Uterus (tissue), 4 donors: ENCODE measurements around the gene MAML2. TPM values are rescaled to one million over a fixed set of nuclear protein-coding genes. Genes with fewer than 3 reads are reported as not detected.

Source experiments
- DNase-seq, 2 donors: peaks; one replicate each; pipeline ENCODE4 v3.0.0-alpha.2; 2019 to 2020
- H3K27ac ChIP-seq, 2 donors: fragments of 200-600 bp; sonication (generic); 1 replicate in 1 of 2; 2 replicates in 1 of 2; pipeline ENCODE4 v1.5.1; 2016 to 2018
- H3K27me3 ChIP-seq, 2 donors: fragments of 200-600 bp; sonication (generic); one replicate each; pipeline ENCODE4 v1.5.1; 2018 to 2019; ENCODE audit warnings: control low read depth in 1 of 2
- H3K36me3 ChIP-seq, 2 donors: fragments of 200-600 bp; sonication (generic); one replicate each; pipeline ENCODE4 v1.5.1; 2019; ENCODE audit warnings: control low read depth in 1 of 2
- H3K4me1 ChIP-seq, 2 donors: fragments of 200-600 bp; sonication (generic); one replicate each; pipeline ENCODE4 v1.5.1; 2018 to 2019; ENCODE audit warnings: control low read depth in 1 of 2
- H3K4me3 ChIP-seq, 2 donors: fragments of 200-600 bp; sonication (generic); 1 replicate in 1 of 2; 2 replicates in 1 of 2; pipeline ENCODE4 v1.5.1; 2018 to 2019; ENCODE audit warnings: mild to moderate bottlenecking in 1 of 2
- H3K9me3 ChIP-seq, 2 donors: fragments of 200-600 bp; sonication (generic); one replicate each; pipeline ENCODE4 v1.5.1; 2019; ENCODE audit warnings: control low read depth in 1 of 2
- POLR2A ChIP-seq, 2 donors: fragments of 450-650 bp; IDR thresholded peaks; one replicate each; pipeline ENCODE4 v1.6.1; 2016; ENCODE audit warnings: antibody characterized with exemption in 2 of 2, mild to moderate bottlenecking in 1 of 2, moderate library complexity in 1 of 2
- intact Hi-C: fragments of 100-400 bp; cut with DNase I; formaldehyde crosslinking; loops from one replicate; pipeline ENCODE4 v1.15.1; 2023; ENCODE audit warnings: low total_unique reads
- total RNA-seq, 4 donors: library from RNA; depleted of rRNA in 3 of 4; stranded (reverse); fragments of >200 nt in 3 of 4; gene quantifications; one replicate each; pipeline versions ENCODE4 v1.1.0 to v1.2.4, GENCODE V29; 2014 to 2023
- TF ChIP-seq, protein P1 (sequence below), 4 experiments: fragments of 200-600 bp in 2 of 4; fragments of 450-650 bp in 2 of 4; sonication (generic) in 2 of 4; IDR thresholded peaks; one replicate each; pipeline ENCODE4 v1.5.1; 2016 to 2019; ENCODE audit warnings: antibody characterized with exemption in 4 of 4, mild to moderate bottlenecking in 2 of 4, moderate library complexity in 1 of 4
- donor health status: DM: yes; HTN: yes; CAD: no.

Gene MAML2
- total RNA-seq, 4 donors from 2014 or later, result 8.2 to 35.9 (median 19.8) TPM

DNA sequence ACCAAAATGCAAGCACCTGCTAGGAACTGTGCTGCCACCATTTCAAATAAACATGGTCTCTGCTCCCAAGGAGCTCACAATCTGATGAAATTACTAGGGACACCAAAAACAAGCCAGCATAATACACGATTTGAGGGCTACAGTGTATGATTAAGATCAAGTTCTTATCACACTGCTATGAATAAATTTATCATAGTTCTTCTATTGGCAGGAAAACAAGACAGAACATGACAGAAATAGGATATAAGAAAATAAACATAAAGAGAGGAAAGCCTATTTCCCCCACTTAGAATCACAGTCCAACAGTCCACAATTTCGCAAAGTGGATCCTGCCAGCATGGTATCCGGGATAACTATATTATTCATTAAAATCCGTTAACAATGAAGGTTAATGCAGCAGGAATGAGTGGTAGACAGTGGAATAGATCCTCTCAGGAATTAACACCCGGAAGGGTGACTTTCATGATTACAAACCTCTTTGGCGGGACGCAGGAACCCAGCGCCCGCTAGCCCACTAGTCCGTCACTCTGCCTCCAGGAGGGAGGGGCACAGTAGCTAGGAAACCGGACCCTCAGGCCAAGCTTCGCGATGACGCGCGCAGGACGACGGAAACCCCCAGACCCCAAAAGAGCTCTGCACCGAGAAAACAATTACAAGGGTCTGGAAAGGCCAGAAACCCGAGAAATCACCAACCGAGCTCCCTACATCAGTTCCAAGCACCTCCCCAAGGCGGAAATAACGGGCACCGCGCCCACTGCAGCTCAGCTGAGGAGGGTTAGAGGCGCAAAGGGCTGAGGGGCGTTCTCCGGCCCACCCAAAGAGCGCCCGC, 46.1 kb upstream of the MAML2 start:
- no peaks in the 10 kb centered on the region for H3K36me3 ChIP-seq
- intact Hi-C loops, result no loop called here
- no peak for TF ChIP-seq POLR2A (IDR thresholded peaks at IDR 0.05)
- TF ChIP-seq, protein P1, sequence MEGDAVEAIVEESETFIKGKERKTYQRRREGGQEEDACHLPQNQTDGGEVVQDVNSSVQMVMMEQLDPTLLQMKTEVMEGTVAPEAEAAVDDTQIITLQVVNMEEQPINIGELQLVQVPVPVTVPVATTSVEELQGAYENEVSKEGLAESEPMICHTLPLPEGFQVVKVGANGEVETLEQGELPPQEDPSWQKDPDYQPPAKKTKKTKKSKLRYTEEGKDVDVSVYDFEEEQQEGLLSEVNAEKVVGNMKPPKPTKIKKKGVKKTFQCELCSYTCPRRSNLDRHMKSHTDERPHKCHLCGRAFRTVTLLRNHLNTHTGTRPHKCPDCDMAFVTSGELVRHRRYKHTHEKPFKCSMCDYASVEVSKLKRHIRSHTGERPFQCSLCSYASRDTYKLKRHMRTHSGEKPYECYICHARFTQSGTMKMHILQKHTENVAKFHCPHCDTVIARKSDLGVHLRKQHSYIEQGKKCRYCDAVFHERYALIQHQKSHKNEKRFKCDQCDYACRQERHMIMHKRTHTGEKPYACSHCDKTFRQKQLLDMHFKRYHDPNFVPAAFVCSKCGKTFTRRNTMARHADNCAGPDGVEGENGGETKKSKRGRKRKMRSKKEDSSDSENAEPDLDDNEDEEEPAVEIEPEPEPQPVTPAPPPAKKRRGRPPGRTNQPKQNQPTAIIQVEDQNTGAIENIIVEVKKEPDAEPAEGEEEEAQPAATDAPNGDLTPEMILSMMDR (IDR thresholded peaks at IDR 0.05), result peak in 1 of 4 experiments; percentile 8
- H3K27ac ChIP-seq, result peak overlapping the region; percentile 79 to 87
- peak overlapping the region; percentile 83 to 95 for H3K4me3 ChIP-seq
- no peaks in the 10 kb centered on the region for H3K4me1 ChIP-seq
- H3K27me3 ChIP-seq, result no peaks in the 10 kb centered on the region
- H3K9me3 ChIP-seq, result no peaks in the 10 kb centered on the region
- no peak for DNase-seq

DNA sequence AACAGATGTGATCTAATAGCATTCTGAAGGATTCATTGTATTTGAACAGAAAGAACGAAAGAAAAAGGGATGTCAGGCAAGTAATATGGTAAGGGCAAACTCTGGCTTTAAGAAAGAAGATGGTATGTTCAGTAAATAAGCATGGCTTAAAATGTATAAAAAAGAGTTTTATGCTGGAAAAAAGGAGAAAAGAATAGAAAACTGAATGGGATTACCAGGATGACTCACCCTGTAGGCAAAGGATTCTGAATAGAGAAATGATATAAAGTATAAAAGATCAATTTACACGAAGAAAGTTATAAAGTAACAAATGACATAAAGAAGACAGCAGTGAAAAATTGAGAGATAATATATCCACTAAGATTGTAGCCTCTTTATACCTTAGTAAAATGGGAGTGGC, 42.2 kb upstream of the MAML2 start:
- Histone ChIP-seq H3K27ac (no peak overlapping the region), H3K4me1 (no peaks in the 10 kb centered on the region), H3K27me3 (no peaks in the 10 kb centered on the region), H3K36me3 (no peaks in the 10 kb centered on the region), H3K4me3 (no peak overlapping the region), H3K9me3 (no peaks in the 10 kb centered on the region)
- intact Hi-C loops, result no loop called here
- DNase-seq, result no peak
- TF ChIP-seq POLR2A (IDR thresholded peaks at IDR 0.05), result no peak
- TF ChIP-seq, protein P1 (IDR thresholded peaks at IDR 0.05), result no peak

DNA sequence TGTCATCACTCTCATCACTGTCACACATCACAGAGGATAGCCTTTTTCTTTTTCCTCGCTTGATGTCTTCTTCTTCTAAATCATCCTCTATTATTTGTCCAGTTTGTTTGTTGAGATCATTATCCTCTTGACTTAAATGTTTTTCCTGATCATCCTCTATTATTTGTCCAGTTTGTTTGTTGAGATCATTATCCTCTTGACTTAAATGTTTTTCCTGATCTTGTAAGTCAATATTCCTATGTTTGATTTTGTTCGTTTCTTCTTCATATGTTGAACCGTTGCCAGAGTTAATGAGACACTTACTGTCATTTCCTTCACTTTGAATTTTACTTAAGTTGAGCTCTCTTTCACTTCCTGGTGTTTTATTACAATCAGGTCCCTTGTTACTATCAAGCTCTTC, 41.2 kb upstream of the MAML2 start:
- intact Hi-C loops, result no loop called here

DNA sequence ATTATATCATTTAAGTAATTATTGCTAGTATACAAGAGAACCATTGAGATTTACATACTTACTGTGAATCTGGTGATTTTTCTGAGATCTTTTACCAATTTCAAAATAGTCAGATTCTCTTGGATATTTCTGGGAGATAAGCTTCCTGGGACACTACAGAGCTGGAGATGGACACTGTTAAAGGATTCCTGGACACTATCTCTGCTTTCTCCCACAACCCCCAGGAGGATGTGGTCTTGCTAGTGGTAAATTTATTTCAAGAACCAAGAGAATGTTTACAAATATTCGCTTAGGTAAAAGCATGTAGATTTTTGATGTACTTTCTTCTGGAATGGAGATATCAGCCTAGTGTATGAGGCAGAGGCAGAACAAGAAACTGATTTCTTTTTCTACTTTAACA, 33.8 kb upstream of the MAML2 start:
- no peaks in the 10 kb centered on the region for H3K4me1 ChIP-seq
- no peak overlapping the region for H3K4me3 ChIP-seq
- no peaks in the 10 kb centered on the region for H3K36me3 ChIP-seq
- no peak for DNase-seq
- no peaks in the 10 kb centered on the region for H3K9me3 ChIP-seq
- intact Hi-C loops, result no loop called here
- TF ChIP-seq, protein P1 (IDR thresholded peaks at IDR 0.05), result no peak
- TF ChIP-seq POLR2A (IDR thresholded peaks at IDR 0.05), result no peak
- H3K27me3 ChIP-seq, result no peaks in the 10 kb centered on the region
- no peak overlapping the region for H3K27ac ChIP-seq

More for the DNA sequence above, 41.2 kb upstream of the MAML2 start:
- Histone ChIP-seq H3K27ac (no peak overlapping the region), H3K36me3 (no peaks in the 10 kb centered on the region), H3K4me1 (no peaks in the 10 kb centered on the region), H3K27me3 (no peaks in the 10 kb centered on the region), H3K9me3 (no peaks in the 10 kb centered on the region), H3K4me3 (no peak overlapping the region)
- DNase-seq, result no peak
- TF ChIP-seq, protein P1 (IDR thresholded peaks at IDR 0.05), result no peak
- no peak for TF ChIP-seq POLR2A (IDR thresholded peaks at IDR 0.05)

DNA sequence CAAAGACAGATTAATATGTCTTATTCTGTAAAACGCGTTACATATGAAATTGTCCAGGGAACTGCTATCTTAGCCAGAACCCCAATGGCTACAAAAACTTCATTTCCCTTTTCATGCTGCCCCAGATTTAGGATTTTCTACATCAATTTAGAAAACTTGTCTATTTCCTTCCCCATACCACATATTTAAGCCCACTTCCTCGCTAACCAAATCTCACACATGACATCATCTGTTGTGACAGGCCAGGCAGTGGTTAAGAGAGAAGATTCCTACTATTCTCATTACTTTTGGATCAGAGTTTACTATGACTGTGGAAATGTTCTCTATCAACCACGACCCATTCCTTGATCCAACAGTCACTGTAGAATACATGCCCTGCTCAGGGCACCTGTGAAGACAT, 30.8 kb upstream of the MAML2 start:
- Histone ChIP-seq H3K4me3 (no peak overlapping the region), H3K27me3 (no peaks in the 10 kb centered on the region), H3K4me1 (no peaks in the 10 kb centered on the region), H3K9me3 (no peaks in the 10 kb centered on the region), H3K27ac (no peak overlapping the region), H3K36me3 (no peaks in the 10 kb centered on the region)
- intact Hi-C loops, result no loop called here
- TF ChIP-seq POLR2A (IDR thresholded peaks at IDR 0.05), result no peak
- TF ChIP-seq, protein P1 (IDR thresholded peaks at IDR 0.05), result no peak
- no peak for DNase-seq
